CD4-positive, alpha-beta T cell (primary cell): ENCODE results near the gene ADGRF4. TPM values are rescaled to one million over a fixed set of nuclear protein-coding genes. Genes with fewer than 3 reads are reported as not detected.

ENCODE experiments used
- ATAC-seq: fragments of 200-7000 bp; cut with Tn5 transposase; one replicate; pipeline ENCODE4 v1.10.0; 2022; ENCODE audit warnings: mild to moderate bottlenecking; ENCODE audit not compliant: poor library complexity
- CTCF ChIA-PET: fragments of 350-600 bp; sonication (Branson Sonifier 250); formaldehyde crosslinking; loops from one replicate; lab custom pipeline; 2021; ENCODE audit warnings: antibody characterized with exemption, inconsistent platforms; lab: Charles Lee
- POLR2A ChIA-PET: fragments of 350-600 bp; sonication (Branson Sonifier 250); formaldehyde crosslinking; loops from one replicate; lab custom pipeline; 2021; ENCODE audit warnings: antibody characterized with exemption, inconsistent platforms; lab: Charles Lee
- DNase-seq, 14 experiments: peaks; one replicate each; pipeline ENCODE4 v3.0.0-alpha.2; 2013 to 2020; ENCODE audit warnings: mixed read lengths in 2 of 14
- H3K27ac ChIP-seq, 2 donors: one replicate each; pipeline versions ENCODE4 v1.5.1 to v1.7.0; 2013; ENCODE audit warnings: low read length in 2 of 2, low read depth in 1 of 2, mild to moderate bottlenecking in 1 of 2
- H3K27me3 ChIP-seq, 2 experiments: 1 replicate in 1 of 2; 2 replicates in 1 of 2; pipeline versions ENCODE4 v1.6.1 to v1.7.0; 2013; ENCODE audit warnings: low read length in 2 of 2, control low read depth in 1 of 2, mild to moderate bottlenecking in 1 of 2, moderate library complexity in 1 of 2; ENCODE audit not compliant: insufficient read depth in 2 of 2, control insufficient read depth in 1 of 2
- H3K36me3 ChIP-seq: one replicate; pipeline ENCODE4 v1.6.1; 2013; ENCODE audit warnings: low read length, control low read depth; ENCODE audit not compliant: insufficient read depth
- H3K4me1 ChIP-seq: one replicate; pipeline ENCODE4 v1.6.1; 2013; ENCODE audit warnings: low read length, control low read depth; ENCODE audit not compliant: insufficient read depth
- H3K4me3 ChIP-seq: one replicate; pipeline ENCODE4 v1.5.1; 2013; ENCODE audit warnings: mild to moderate bottlenecking, low read length, moderate library complexity
- H3K9me3 ChIP-seq, 2 experiments: 1 replicate in 1 of 2; 2 replicates in 1 of 2; pipeline versions ENCODE4 v1.6.1 to v1.7.0; 2013; ENCODE audit warnings: low read length in 2 of 2, mild to moderate bottlenecking in 2 of 2, control low read depth in 1 of 2, moderate library complexity in 1 of 2; ENCODE audit not compliant: control insufficient read depth in 1 of 2, insufficient read depth in 1 of 2
- H3K27ac Mint-ChIP-seq: one replicate; pipeline ENCODE4 v1.8.0; 2020; ENCODE audit warnings: mixed read lengths
- H3K27me3 Mint-ChIP-seq: one replicate; pipeline ENCODE4 v1.8.0; 2021; ENCODE audit warnings: mixed read lengths
- H3K36me3 Mint-ChIP-seq: one replicate; pipeline ENCODE4 v1.8.0; 2021; ENCODE audit warnings: low read depth, mixed read lengths
- H3K4me1 Mint-ChIP-seq: one replicate; pipeline ENCODE4 v1.8.0; 2021; ENCODE audit warnings: low read depth, mixed read lengths
- H3K4me3 Mint-ChIP-seq: one replicate; pipeline ENCODE4 v1.8.0; 2020; ENCODE audit warnings: mild to moderate bottlenecking, mixed read lengths
- H3K9me3 Mint-ChIP-seq: one replicate; pipeline ENCODE4 v1.8.0; 2020; ENCODE audit warnings: mixed read lengths
- intact Hi-C, 2 experiments: fragments of 100-400 bp; cut with DNase I in 1 of 2; cut with micrococcal nuclease in 1 of 2; formaldehyde crosslinking; loops; one replicate each; pipeline versions ENCODE4 v1.15.1 to v1.9.0; 2023 to 2025; cut with DNase I, micrococcal nuclease
- polyA plus RNA-seq, 2 donors: library from polyadenylated mRNA; unstranded; fragments of 120-200 nt; gene quantifications; one replicate each; pipeline ENCODE4 v1.2.1, GENCODE V29; 2013
- total RNA-seq, 174 experiments: library from RNA in 2 of 174; stranded (reverse) in 2 of 174; gene quantifications; one replicate each; pipeline ENCODE4 v1.2.3 and lab custom pipeline; 2021 to 2026
- TF ChIP-seq, protein P1 (sequence below): fragments of 200-600 bp; IDR thresholded peaks from one replicate; pipeline ENCODE4 v1.8.0; 2022; ENCODE audit warnings: antibody characterized with exemption, mild to moderate bottlenecking

ADGRF4 gene, protein sequence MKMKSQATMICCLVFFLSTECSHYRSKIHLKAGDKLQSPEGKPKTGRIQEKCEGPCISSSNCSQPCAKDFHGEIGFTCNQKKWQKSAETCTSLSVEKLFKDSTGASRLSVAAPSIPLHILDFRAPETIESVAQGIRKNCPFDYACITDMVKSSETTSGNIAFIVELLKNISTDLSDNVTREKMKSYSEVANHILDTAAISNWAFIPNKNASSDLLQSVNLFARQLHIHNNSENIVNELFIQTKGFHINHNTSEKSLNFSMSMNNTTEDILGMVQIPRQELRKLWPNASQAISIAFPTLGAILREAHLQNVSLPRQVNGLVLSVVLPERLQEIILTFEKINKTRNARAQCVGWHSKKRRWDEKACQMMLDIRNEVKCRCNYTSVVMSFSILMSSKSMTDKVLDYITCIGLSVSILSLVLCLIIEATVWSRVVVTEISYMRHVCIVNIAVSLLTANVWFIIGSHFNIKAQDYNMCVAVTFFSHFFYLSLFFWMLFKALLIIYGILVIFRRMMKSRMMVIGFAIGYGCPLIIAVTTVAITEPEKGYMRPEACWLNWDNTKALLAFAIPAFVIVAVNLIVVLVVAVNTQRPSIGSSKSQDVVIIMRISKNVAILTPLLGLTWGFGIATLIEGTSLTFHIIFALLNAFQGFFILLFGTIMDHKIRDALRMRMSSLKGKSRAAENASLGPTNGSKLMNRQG
- total RNA-seq: not detected
- not detected for polyA plus RNA-seq (2013, experiment 1 of 2)
- not detected for polyA plus RNA-seq (2013, experiment 2 of 2)
- 0 to 0.17 (median 0) reads per million in 172 experiments for total RNA-seq (lab: John Stamatoyannopoulos, UW)

DNA sequence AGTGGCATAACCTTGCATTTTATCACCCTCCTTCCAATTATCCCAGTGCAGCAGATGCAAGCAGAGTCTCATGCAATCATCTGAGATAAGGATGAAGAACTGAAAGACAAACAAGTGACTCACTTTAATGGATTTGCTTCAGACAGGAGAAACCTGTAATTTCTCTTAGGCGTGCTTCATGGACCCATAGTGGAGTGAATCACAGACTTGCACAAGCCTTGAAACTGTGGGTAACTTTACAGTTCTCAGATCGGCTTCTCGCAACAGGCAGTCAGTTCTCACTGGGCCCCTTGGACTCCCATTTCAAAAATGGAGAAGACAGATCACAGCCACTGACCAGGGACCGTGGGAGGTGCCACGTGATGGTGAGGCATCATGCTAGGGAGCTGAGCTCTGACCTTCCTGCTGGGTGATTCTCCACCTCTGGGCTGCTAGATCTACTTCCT lies at the start of gene ADGRF4:
ADGRF4 (plus strand) TSS at position 239 of the 446 bp plus-strand sequence. CDS start 8,666 bp downstream, outside the sequence.
- ATAC-seq (no peak), DNase-seq (no peak)
- Histone ChIP-seq H3K27me3 (no peaks in the 10 kb centered on the region), H3K36me3 (no peaks in the 10 kb centered on the region), H3K9me3 (no peaks in the 10 kb centered on the region), H3K4me3 (no peak within 1 kb of the TSS), H3K4me1 (no peaks in the 10 kb centered on the region), H3K27ac (no peak within 1 kb of the TSS)
- ChIA-PET CTCF (no interaction called here), POLR2A (interaction anchor here (0.6 kb wide), 1 partner anchor 753 kb away, joined by 4 read pairs; no protein-coding TSS in a partner anchor)
- TF ChIP-seq, protein P1, sequence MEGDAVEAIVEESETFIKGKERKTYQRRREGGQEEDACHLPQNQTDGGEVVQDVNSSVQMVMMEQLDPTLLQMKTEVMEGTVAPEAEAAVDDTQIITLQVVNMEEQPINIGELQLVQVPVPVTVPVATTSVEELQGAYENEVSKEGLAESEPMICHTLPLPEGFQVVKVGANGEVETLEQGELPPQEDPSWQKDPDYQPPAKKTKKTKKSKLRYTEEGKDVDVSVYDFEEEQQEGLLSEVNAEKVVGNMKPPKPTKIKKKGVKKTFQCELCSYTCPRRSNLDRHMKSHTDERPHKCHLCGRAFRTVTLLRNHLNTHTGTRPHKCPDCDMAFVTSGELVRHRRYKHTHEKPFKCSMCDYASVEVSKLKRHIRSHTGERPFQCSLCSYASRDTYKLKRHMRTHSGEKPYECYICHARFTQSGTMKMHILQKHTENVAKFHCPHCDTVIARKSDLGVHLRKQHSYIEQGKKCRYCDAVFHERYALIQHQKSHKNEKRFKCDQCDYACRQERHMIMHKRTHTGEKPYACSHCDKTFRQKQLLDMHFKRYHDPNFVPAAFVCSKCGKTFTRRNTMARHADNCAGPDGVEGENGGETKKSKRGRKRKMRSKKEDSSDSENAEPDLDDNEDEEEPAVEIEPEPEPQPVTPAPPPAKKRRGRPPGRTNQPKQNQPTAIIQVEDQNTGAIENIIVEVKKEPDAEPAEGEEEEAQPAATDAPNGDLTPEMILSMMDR: no peak
- Mint-ChIP-seq H3K9me3 (no peaks in the 10 kb centered on the region), H3K4me3 (no peak within 1 kb of the TSS), H3K27me3 (no peaks in the 10 kb centered on the region), H3K27ac (no peak within 1 kb of the TSS), H3K4me1 (no peaks in the 10 kb centered on the region), H3K36me3 (no peaks in the 10 kb centered on the region)
- intact Hi-C loops: no loop called here

DNA sequence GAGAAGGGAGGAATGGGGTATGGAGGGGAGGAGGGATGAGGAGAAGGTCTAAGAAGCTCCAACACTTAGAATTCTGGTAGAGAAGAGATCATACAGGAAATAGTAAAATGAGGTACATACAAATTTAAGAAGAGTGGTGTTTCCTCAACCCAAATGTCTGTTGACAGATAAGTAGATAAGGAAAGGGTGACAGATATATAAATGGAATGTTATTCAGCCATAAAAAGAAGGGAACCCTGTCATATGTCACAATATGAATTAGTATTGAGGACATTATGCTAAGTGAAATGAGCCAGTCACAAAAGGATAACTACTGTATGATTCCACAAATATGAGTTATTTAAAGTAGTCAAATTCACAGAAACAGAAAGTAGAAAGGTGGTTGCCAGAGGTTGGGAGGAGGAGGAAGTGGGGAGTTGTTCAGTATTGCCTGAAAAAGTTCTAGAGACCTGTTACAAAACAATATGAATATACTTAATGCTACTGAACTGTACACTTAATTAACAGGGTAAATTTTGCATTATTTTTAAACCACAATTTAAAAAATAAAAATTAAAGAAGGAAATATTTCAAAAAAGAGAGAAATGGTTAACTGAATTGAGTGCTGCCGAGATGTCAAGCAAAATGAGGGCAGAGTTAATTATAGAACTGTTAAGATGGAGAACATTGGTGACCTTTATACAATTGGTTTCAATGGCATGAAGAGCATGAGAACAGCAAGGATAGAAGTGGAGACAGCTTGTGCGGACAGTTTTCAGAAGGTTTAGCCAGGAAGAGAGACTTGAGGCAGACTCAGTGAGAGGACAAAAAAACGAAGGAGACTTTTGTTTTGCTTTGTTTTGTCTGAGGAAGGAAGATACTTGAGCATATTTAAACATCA lies 47.6 kb upstream of the ADGRF4 start:
- H3K4me3 ChIP-seq: no peak overlapping the region
- peak in 1 of 14 experiments; percentile 23 for DNase-seq
- ChIA-PET CTCF (no interaction called here), POLR2A (no interaction called here)
- no peaks in the 10 kb centered on the region for H3K4me1 ChIP-seq
- H3K36me3 ChIP-seq: no peaks in the 10 kb centered on the region
- TF ChIP-seq, protein P1: no peak
- Mint-ChIP-seq H3K4me1 (no peaks in the 10 kb centered on the region), H3K36me3 (no peaks in the 10 kb centered on the region), H3K9me3 (no peaks in the 10 kb centered on the region), H3K27ac (no peak overlapping the region), H3K4me3 (no peak overlapping the region), H3K27me3 (no peaks in the 10 kb centered on the region)
- H3K9me3 ChIP-seq: no peaks in the 10 kb centered on the region
- intact Hi-C loops: no loop called here
- no peaks in the 10 kb centered on the region for H3K27me3 ChIP-seq
- no peak overlapping the region for H3K27ac ChIP-seq
- no peak for ATAC-seq

DNA sequence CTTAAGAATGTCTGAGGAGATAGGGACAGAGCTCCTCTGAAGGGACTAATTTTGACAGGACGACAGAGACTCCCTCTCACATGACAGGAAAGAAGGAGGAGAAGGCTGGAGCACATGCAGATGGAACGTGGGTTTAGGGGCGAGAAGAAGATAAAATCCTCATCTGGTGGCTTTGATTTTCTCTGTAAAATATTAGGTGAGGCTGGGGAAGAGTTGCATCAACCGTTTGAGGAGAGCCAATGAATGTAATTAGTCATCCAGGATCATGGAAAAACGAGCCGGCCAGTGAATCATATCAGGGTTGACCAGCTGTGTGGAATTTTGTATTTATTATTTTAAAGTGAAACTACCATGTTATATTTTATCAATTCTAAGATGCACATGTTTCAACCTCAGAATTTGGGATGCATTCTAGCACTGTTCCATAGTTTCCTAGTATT lies 46.9 kb upstream of the ADGRF4 start:
- DNase-seq (no peak), ATAC-seq (no peak)
- Histone ChIP-seq H3K4me1 (no peaks in the 10 kb centered on the region), H3K36me3 (no peaks in the 10 kb centered on the region), H3K9me3 (no peaks in the 10 kb centered on the region), H3K27ac (no peak overlapping the region), H3K27me3 (no peaks in the 10 kb centered on the region), H3K4me3 (no peak overlapping the region)
- intact Hi-C loops: no loop called here
- ChIA-PET POLR2A (no interaction called here), CTCF (no interaction called here)
- H3K4me3 Mint-ChIP-seq: no peak overlapping the region
- H3K9me3 Mint-ChIP-seq: no peaks in the 10 kb centered on the region
- TF ChIP-seq, protein P1: no peak
- H3K27ac Mint-ChIP-seq: no peak overlapping the region
- H3K27me3 Mint-ChIP-seq: no peaks in the 10 kb centered on the region
- H3K4me1 Mint-ChIP-seq: no peaks in the 10 kb centered on the region
- H3K36me3 Mint-ChIP-seq: no peaks in the 10 kb centered on the region
